Measurements from ENCODE around the gene CMYA5.

CMYA5 gene

GRCh38 chr5:79712741-79713140 is 23.1 kb downstream of the CMYA5 start:
- Histone ChIP-seq H3K27ac (no peak overlapping the region), H3K4me1 (ENCODE audit: low read depth, poor library complexity, severe bottlenecking) (no peaks in the 10 kb centered on the region), H2AFZ (ENCODE audit: low read depth) (no peak overlapping the region), H3K4me2 (no peak overlapping the region), H3K79me2 (ENCODE audit: insufficient read depth, low read depth) (no peaks in the 10 kb centered on the region), H3K36me3 (ENCODE audit: insufficient read depth) (no peaks in the 10 kb centered on the region), H3K27me3 (ENCODE audit: insufficient read depth, low read depth) (no peaks in the 10 kb centered on the region), H3K4me3 (IDR thresholded peaks at IDR 0.05; ENCODE audit: insufficient read depth, low read depth, low read length) (no peak overlapping the region), H4K20me1 (ENCODE audit: insufficient read depth) (no peaks in the 10 kb centered on the region), H3K9ac (no peak overlapping the region)
- no peak for TF ChIP-seq CTCF (conservative IDR thresholded peaks at IDR 0.05; ENCODE audit: low read depth, low read length)

DNA sequence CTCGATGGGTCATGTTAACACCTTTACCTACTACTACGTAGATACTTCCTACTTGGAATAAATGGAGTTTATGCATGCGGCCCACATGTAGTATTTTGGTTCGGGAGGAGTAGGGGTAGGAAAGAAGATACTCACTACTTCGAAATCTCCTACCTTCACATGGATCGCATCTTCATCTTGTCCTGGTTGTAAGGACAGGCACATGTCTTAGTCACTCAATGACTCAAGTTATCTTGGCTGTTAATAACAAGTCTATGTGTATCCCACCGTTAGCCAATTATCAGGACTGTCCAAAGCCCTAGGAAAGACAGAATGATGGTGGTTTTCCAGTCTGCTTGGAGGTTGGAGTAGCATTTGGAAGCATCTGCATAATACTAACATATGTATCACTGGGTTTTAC is 24.1 kb downstream of the CMYA5 start:
- H3K4me1 ChIP-seq (ENCODE audit: low read depth, poor library complexity, severe bottlenecking) = no peaks in the 10 kb centered on the region
- no peak overlapping the region for H3K4me3 ChIP-seq (IDR thresholded peaks at IDR 0.05; ENCODE audit: insufficient read depth, low read depth, low read length)
- H4K20me1 ChIP-seq (ENCODE audit: insufficient read depth) = no peaks in the 10 kb centered on the region
- H3K79me2 ChIP-seq (ENCODE audit: insufficient read depth, low read depth) = no peaks in the 10 kb centered on the region
- H3K9ac ChIP-seq = no peak overlapping the region
- H3K36me3 ChIP-seq (ENCODE audit: insufficient read depth) = no peaks in the 10 kb centered on the region
- no peak overlapping the region for H3K27ac ChIP-seq
- no peak overlapping the region for H2AFZ ChIP-seq (ENCODE audit: low read depth)
- TF ChIP-seq CTCF (conservative IDR thresholded peaks at IDR 0.05; ENCODE audit: low read depth, low read length) = no peak
- H3K27me3 ChIP-seq (ENCODE audit: insufficient read depth, low read depth) = no peaks in the 10 kb centered on the region
- no peak overlapping the region for H3K4me2 ChIP-seq

DNA sequence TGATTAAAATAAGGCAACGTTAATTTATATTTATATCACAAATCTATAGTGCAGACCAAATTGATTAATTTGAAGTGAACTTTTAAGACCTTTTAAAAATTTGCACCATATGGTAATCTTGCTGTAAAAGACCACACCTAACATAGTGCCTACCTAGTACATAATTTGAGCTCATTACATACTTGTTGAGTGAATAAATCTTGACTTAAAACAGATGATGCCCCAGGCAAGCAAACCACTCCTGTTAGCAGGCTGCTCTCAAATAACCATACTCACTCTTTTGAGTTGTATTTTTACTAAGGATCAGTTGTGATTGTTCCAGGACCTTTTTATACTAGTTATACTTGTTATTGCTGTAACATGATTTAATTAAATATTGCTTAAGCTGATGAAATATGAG is 27.2 kb downstream of the CMYA5 start:
- H4K20me1 ChIP-seq (ENCODE audit: insufficient read depth) = no peaks in the 10 kb centered on the region
- no peak for TF ChIP-seq CTCF (conservative IDR thresholded peaks at IDR 0.05; ENCODE audit: low read depth, low read length)

DNA sequence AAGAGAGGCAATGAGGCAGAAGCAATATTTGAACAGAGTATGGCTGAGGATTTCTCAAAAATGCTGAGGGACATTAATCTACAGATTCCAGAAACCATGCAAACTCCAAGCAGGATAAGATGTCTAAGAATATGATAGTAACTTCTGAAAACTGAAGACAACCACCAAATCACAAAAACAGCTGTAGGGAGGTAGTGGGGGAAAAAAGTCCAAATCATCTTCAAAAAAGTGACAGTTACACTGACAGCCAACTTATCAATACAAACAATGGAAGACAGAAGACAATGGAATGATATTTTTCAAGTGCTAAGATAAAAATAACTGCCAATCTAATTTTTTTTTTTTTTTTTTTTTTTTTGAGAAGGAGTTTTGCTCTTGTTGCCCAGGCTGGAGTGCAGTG is 30.5 kb downstream of the CMYA5 start:
- H3K27me3 ChIP-seq (ENCODE audit: insufficient read depth, low read depth) = no peaks in the 10 kb centered on the region
- no peak overlapping the region for H3K27ac ChIP-seq
- H4K20me1 ChIP-seq (ENCODE audit: insufficient read depth) = no peaks in the 10 kb centered on the region
- no peak overlapping the region for H3K4me2 ChIP-seq
- no peaks in the 10 kb centered on the region for H3K36me3 ChIP-seq (ENCODE audit: insufficient read depth)
- no peak overlapping the region for H2AFZ ChIP-seq (ENCODE audit: low read depth)
- no peak for TF ChIP-seq CTCF (conservative IDR thresholded peaks at IDR 0.05; ENCODE audit: low read depth, low read length)
- no peaks in the 10 kb centered on the region for H3K79me2 ChIP-seq (ENCODE audit: insufficient read depth, low read depth)
- H3K9ac ChIP-seq = no peak overlapping the region
- H3K4me3 ChIP-seq (IDR thresholded peaks at IDR 0.05; ENCODE audit: insufficient read depth, low read depth, low read length) = no peak overlapping the region
- no peaks in the 10 kb centered on the region for H3K4me1 ChIP-seq (ENCODE audit: low read depth, poor library complexity, severe bottlenecking)

More for the DNA sequence above, 27.2 kb downstream of the CMYA5 start:
- Histone ChIP-seq H3K27me3 (ENCODE audit: insufficient read depth, low read depth) (no peaks in the 10 kb centered on the region), H2AFZ (ENCODE audit: low read depth) (no peak overlapping the region), H3K4me1 (ENCODE audit: low read depth, poor library complexity, severe bottlenecking) (no peaks in the 10 kb centered on the region), H3K27ac (no peak overlapping the region), H3K4me2 (no peak overlapping the region), H3K9ac (no peak overlapping the region), H3K4me3 (IDR thresholded peaks at IDR 0.05; ENCODE audit: insufficient read depth, low read depth, low read length) (no peak overlapping the region), H3K36me3 (ENCODE audit: insufficient read depth) (no peaks in the 10 kb centered on the region), H3K79me2 (ENCODE audit: insufficient read depth, low read depth) (no peaks in the 10 kb centered on the region)

Measured in KMS-11 (cell line).